HG03064 (cell line): ENCODE data around the gene SLN.

ENCODE experiments used
- ATAC-seq: cut with Tn5 transposase; IDR thresholded peaks from one replicate; pipeline ENCODE4 v1.9.1; 2021; ENCODE audit warnings: low read depth; ENCODE audit not compliant: unreplicated experiment

Gene SLN

DNA sequence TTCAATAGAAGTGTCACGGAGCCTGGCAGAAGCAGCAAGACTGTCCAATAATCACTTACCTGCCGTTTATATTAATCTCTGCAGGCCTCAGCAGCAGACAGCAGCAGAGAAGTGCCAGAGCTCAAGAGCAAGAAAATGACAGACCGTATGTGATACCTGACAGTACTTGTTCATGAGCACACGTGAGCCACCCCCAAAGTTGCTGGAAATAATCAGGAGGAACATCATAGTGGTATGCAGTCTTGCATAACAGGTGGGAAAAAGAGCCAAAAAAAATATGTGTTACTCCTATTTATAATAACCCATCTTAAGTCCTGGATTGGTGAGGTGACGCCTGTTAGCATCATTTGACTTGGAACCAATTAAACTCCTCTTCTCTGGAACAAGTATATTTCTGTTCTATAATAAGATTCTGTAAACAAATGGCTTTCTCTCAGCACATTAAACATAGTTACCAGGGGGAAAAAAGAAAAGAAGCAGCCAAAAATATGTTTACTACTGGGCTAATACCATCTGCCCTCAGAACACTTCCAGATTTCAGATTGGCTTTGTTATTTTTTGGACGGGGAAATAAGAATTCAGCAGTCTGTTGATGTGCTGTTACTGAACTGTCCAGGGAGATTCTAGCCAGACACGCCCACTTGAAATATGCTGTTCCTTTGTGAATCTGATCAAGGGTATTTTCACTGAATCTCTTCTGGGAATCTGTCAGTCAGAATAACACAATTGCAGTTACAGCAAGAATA, 7.9 kb upstream of the SLN start:
- ATAC-seq = no peak

GRCh38 chr11:107719073-107719472, 7.2 kb upstream of the SLN start:
- ATAC-seq = no peak

GRCh38 chr11:107716884-107717532, 5.2 kb upstream of the SLN start:
- no peak for ATAC-seq

DNA sequence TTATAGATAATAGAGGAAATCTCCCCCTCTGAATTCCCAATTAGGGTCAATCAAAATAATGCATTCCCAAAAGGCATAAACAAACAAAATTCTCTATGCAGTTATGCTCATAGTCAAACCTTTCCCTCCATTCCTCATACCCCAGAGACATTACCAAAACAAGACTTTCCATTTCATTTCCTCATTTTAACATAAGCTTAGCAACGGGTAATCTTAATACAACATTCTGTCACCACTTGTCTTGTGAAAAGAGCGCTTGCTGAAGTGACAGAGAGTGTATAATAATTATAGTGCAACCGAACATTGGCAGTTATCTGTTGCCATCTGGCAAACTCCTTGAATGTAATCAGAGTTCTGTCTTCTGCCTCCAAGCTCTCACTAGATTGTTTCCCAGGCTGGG, 1.2 kb upstream of the SLN start:
- no peak for ATAC-seq

GRCh38 chr11:107710301-107710700, 1.6 kb downstream of the SLN start:
- no peak for ATAC-seq

GRCh38 chr11:107708792-107709191, 3.1 kb downstream of the SLN start:
- ATAC-seq = no peak

DNA sequence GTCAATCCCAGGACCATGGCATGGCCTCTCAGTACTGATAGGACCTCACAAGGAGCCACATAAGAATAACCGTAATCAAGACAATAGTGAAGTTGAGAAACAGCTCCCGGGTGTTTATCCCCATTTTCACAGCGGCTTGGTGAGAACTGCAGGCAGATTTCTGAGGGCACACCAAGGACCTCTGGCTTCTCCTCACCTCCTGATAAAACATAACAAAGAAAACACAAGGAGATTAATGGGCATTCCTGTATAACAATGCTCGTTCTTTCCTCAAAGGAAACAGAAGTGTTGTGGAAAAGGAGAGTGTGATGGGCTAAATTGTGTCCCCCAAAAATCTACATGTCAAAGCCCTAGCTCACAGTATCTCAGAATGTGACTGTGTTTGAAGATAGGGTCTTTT, 4.0 kb downstream of the SLN start:
- no peak for ATAC-seq

- no peak for ATAC-seq
Observed at GRCh38 chr11:107707215-107707671, 4.6 kb downstream of the SLN start.

DNA sequence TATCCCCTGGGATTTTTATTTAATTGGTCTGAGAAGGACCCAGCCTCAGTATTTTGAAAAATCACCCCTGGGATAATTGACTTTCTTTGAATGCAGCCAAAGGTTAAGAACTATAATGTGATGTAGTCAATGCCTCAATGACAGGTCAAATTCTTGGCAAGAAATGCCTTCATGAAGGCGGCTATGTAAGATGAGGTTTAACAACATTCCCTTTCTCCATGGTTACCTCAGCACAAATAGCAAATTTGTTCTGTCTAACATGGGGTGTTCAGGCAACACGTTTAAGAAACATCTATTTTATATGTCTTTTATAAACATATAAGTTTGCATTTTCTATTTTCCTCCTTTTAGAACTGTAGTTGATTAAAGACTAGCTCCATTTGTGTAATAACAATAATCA, 5.3 kb downstream of the SLN start:
- ATAC-seq = no peak

- no peak for ATAC-seq
Observed at GRCh38 chr11:107705027-107705426, 6.8 kb downstream of the SLN start.

GRCh38 chr11:107704451-107704850, 7.4 kb downstream of the SLN start:
- ATAC-seq = no peak

DNA sequence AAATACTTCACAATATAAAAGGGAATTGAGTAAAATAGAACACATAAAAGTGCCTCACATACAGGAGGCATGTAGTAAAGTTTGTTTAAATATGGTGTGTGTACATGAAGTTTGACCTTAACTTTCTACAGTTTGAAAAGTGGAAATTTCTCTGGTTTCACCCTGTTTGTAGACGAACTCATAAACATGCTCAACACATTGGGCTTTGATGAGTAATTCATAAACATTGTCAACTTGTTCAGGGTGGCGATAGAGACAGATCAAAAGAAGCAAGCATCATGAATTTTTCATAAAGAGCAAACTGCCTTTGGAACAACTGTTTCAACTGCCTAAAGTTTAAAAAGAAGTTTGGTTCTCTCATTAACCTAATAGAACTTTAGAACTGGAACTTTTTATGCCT, 9.1 kb downstream of the SLN start:
- no peak for ATAC-seq

- no peak for ATAC-seq
Observed at GRCh38 chr11:107702109-107702660, 9.7 kb downstream of the SLN start.

- no peak for ATAC-seq
Observed at GRCh38 chr11:107699371-107700285, 12.2 kb downstream of the SLN start.

GRCh38 chr11:107697291-107697690, 14.6 kb downstream of the SLN start:
- ATAC-seq = no peak

GRCh38 chr11:107696140-107696539, 15.7 kb downstream of the SLN start:
- no peak for ATAC-seq

DNA sequence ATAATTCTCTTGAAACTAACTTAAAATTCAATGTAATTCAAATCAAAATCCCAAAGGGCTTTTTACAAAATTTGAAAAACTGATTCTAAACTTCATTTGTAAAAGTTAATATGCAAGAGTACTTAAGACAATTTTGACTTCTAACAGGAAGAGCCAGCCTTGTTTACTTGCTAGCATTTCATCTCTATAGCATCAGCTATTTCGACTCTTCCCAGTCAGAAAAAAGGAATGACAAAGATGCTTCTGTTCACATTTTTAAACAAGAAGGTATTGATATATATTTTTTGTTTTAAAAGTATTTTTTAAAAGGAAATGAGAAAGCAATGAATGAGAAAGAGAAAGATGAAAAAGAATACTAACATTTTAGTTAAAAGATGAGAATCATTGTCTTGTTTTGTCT, 16.4 kb downstream of the SLN start:
- no peak for ATAC-seq

GRCh38 chr11:107691000-107691750, 20.7 kb downstream of the SLN start:
- no peak for ATAC-seq

DNA sequence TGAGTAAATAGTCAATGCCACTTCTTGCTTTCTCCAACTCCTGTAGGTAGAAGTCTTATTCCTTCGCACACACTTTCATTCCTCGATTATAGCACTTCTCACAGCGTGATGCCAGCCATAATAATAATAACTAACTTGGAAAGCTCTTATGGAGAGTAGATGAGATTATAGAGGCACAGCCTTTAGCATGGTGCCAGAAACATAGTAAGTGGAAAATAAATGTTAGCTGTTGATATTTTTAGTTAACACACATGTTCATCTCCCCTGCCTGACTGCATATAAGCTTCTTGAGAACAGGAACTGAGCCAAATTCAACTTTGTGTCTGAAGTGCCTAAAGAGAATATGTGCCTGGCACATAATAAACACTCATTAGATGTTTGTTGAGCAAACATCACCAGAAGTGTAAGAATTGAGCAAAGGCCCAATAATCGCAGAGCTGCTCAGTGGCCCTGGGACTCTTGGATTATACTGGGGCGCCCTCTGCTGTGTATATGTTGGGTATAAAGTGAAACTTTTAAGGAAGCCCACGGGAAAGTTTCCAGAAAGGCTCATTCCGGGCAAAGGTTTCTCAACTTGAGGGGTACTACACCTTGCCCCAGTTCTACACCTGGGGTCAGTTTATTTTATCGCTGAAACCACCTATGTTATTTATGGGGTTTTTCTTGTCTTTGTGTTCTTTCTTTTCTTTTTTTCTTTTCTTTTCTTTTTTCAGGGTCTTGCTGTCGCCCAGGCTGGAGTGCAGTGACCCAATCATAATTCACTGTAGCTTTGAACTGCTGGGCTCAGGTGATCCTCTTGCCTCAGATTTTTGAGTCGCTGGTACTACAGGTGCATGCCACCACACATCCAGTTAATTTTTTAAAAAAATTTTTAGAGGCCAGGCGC, 22.3 kb downstream of the SLN start:
- no peak for ATAC-seq
